ENCODE results near the gene PGC. TPM values are rescaled to one million over a fixed set of nuclear protein-coding genes. Genes with fewer than 3 reads are reported as not detected.
A peak's percentile ranks its signal among the peaks of the same experiment; 100 is the strongest.

PGC gene
- total and polyA plus RNA-seq, 9 of the 15 experiments (the other 6 are each of a cell fraction or from before 2014, with no cell fraction given), result 0.17 to 0.40 TPM; not detected in 7

DNA sequence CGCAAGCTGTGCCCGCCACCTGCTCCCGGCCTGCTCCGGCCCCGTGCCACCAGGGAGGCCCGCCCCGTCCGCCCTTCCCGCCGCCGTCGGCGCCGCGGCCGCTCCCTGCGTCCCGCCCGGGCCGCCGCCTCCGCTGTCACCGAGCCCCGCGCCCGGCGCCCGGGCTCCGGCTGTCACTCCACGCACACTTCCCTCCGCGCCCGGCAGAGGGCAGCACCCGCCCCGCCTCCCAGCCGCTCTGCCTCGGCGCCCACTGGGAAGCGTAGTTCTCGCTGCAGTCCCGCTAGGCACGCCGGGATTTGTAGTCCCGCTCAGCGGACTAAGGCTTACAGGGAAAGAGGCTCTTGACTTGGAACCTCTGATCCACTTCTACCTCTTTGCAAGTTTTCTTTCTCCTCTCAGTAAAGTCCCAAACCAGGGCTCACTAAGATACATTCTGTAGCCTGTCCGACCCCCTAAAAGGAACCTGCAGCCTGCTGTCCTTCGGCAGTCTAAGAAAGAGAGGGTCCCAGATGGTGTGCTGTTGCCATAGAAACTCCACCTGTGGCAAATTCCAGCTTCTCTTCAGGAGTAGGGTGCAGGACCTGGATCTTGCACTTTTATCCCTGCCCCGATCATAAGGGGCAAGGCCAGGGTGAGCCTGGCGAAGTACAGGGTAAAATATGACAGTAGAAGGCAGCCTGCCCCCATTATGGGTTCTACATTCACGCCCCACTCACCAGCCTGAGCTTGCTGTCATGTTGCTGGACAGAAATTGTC, 11.6 kb downstream of the PGC start, which contains the start of gene TFEB (continued):
- peak; percentile 73 to 83; a peak in 3 of 4 replicates for TF ChIP-seq SIN3A (IDR thresholded peaks at IDR 0.05; ENCODE audit: borderline replicate concordance in 2 of 2, control insufficient read depth in 1 of 2, low read depth in 2 of 2, low read length in 2 of 2)
- TF ChIP-seq, protein P1, sequence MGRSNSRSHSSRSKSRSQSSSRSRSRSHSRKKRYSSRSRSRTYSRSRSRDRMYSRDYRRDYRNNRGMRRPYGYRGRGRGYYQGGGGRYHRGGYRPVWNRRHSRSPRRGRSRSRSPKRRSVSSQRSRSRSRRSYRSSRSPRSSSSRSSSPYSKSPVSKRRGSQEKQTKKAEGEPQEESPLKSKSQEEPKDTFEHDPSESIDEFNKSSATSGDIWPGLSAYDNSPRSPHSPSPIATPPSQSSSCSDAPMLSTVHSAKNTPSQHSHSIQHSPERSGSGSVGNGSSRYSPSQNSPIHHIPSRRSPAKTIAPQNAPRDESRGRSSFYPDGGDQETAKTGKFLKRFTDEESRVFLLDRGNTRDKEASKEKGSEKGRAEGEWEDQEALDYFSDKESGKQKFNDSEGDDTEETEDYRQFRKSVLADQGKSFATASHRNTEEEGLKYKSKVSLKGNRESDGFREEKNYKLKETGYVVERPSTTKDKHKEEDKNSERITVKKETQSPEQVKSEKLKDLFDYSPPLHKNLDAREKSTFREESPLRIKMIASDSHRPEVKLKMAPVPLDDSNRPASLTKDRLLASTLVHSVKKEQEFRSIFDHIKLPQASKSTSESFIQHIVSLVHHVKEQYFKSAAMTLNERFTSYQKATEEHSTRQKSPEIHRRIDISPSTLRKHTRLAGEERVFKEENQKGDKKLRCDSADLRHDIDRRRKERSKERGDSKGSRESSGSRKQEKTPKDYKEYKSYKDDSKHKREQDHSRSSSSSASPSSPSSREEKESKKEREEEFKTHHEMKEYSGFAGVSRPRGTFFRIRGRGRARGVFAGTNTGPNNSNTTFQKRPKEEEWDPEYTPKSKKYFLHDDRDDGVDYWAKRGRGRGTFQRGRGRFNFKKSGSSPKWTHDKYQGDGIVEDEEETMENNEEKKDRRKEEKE (IDR thresholded peaks at IDR 0.05; ENCODE audit: borderline replicate concordance in 1 of 2, control insufficient read depth in 1 of 2, low read depth in 2 of 2, low read length in 1 of 2), result no peak
- TF ChIP-seq L3MBTL2 (IDR thresholded peaks at IDR 0.05), result no peak
- TF ChIP-seq HMG20B (CRISPR knock-in tag; IDR thresholded peaks at IDR 0.05), result no peak
- peak; percentile 72 for TF ChIP-seq CREB1 (IDR thresholded peaks at IDR 0.05)
- peak; percentile 87 for TF ChIP-seq CREB1 (CRISPR knock-in tag; IDR thresholded peaks at IDR 0.05)
- TF ChIP-seq, protein P2, sequence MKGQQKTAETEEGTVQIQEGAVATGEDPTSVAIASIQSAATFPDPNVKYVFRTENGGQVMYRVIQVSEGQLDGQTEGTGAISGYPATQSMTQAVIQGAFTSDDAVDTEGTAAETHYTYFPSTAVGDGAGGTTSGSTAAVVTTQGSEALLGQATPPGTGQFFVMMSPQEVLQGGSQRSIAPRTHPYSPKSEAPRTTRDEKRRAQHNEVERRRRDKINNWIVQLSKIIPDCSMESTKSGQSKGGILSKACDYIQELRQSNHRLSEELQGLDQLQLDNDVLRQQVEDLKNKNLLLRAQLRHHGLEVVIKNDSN (CRISPR knock-in tag; IDR thresholded peaks at IDR 0.05), result peak; percentile 51
- TF ChIP-seq NR2C1 (IDR thresholded peaks at IDR 0.05), result peak; percentile 66
- TF ChIP-seq NR2C1 (tag; IDR thresholded peaks at IDR 0.05), result peak; percentile 86
- TF ChIP-seq KLF1 (tag; IDR thresholded peaks at IDR 0.05), result no peak
- TF ChIP-seq MIER1 (IDR thresholded peaks at IDR 0.05; ENCODE audit: low read depth), result no peak
- TF ChIP-seq SNIP1 (IDR thresholded peaks at IDR 0.05; ENCODE audit: low read depth), result no peak
- TF ChIP-seq, protein P3, sequence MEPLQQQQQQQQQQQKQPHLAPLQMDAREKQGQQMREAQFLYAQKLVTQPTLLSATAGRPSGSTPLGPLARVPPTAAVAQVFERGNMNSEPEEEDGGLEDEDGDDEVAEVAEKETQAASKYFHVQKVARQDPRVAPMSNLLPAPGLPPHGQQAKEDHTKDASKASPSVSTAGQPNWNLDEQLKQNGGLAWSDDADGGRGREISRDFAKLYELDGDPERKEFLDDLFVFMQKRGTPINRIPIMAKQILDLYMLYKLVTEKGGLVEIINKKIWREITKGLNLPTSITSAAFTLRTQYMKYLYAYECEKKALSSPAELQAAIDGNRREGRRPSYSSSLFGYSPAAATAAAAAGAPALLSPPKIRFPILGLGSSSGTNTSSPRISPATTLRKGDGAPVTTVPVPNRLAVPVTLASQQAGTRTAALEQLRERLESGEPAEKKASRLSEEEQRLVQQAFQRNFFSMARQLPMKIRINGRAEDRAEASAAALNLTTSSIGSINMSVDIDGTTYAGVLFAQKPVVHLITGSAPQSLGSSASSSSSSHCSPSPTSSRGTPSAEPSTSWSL (CRISPR knock-in tag; IDR thresholded peaks at IDR 0.05; ENCODE audit: borderline replicate concordance), result no peak
- TF ChIP-seq, protein P4, sequence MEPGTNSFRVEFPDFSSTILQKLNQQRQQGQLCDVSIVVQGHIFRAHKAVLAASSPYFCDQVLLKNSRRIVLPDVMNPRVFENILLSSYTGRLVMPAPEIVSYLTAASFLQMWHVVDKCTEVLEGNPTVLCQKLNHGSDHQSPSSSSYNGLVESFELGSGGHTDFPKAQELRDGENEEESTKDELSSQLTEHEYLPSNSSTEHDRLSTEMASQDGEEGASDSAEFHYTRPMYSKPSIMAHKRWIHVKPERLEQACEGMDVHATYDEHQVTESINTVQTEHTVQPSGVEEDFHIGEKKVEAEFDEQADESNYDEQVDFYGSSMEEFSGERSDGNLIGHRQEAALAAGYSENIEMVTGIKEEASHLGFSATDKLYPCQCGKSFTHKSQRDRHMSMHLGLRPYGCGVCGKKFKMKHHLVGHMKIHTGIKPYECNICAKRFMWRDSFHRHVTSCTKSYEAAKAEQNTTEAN (CRISPR knock-in tag; IDR thresholded peaks at IDR 0.05), result no peak
- TF ChIP-seq ZBTB7A (IDR thresholded peaks at IDR 0.05; ENCODE audit: borderline replicate concordance, control insufficient read depth, low read depth, low read length), result no peak
- TF ChIP-seq ZBED1 (IDR thresholded peaks at IDR 0.05), result no peak
- TF ChIP-seq PHF8 (IDR thresholded peaks at IDR 0.05; ENCODE audit: borderline replicate concordance, low read length), result peak; percentile 28; the same call in 1 of the 2 replicates
- TF ChIP-seq ZFP36 (IDR thresholded peaks at IDR 0.05; ENCODE audit: low read depth, low read length, partially characterized antibody), result no peak
- TF ChIP-seq HNRNPL (IDR thresholded peaks at IDR 0.05; ENCODE audit: low read depth, low read length), result no peak
- no peak for TF ChIP-seq ZNF408 (CRISPR knock-in tag; IDR thresholded peaks at IDR 0.05; ENCODE audit: low read depth)
- peak; percentile 53 for TF ChIP-seq KAT2B (IDR thresholded peaks at IDR 0.05; ENCODE audit: low read depth, low read length)
